K562 (cell line): ENCODE results near the gene MYO1E. TPM values are rescaled to one million over a fixed set of nuclear protein-coding genes. Genes with fewer than 3 reads are reported as not detected.

ENCODE experiments used
- ATAC-seq: fragments of 200-7000 bp; cut with Tn5 transposase; 3 replicates; pipeline ENCODE4 v1.9.1; 2020; ENCODE audit warnings: moderate library complexity
- BruUV-seq: library from RNA; stranded (reverse); fragments of 400-500 nt; replicated peaks from 2 replicates; lab custom pipeline; 2021; lab: Mats Ljungman, UMichigan
- CTCF ChIA-PET: fragments of 300-600 bp; formaldehyde crosslinking; extraction: SDS; loops from one replicate; lab custom pipeline; 2021; ENCODE audit warnings: low intra/inter-chr PET ratio; lab: Yijun Ruan, JAX
- POLR2A ChIA-PET: fragments of 300-600, 350-650 bp; sonication (Branson Sonifier 250); formaldehyde crosslinking; extraction: SDS; loops from one replicate; lab custom pipeline; 2021; ENCODE audit warnings: antibody characterized with exemption, inconsistent platforms; lab: Yijun Ruan, JAX
- DNase-seq, 4 experiments: peaks; one replicate each; pipeline versions ENCODE4 v3.0.0 to v3.0.0-alpha.2; 2011 to 2018; ENCODE audit warnings: low spot score in 3 of 4, mixed read lengths in 3 of 4; ENCODE audit errors: extremely low read depth in 1 of 4
- FAIRE-seq: peaks from 2 replicates; lab custom pipeline; 2011; peaks lifted over from hg19 to GRCh38; lab: Jason Lieb, UNC
- H2AFZ ChIP-seq: 2 replicates; pipeline ENCODE4 v1.6.0; 2011; ENCODE audit warnings: low read depth, low read length, control low read depth, inconsistent platforms
- H3K27ac ChIP-seq: fragments of 200-600 bp; 3 replicates; pipeline ENCODE4 v1.8.0; 2011; ENCODE audit warnings: low read depth, mild to moderate bottlenecking, control low read depth, inconsistent platforms, low read length, moderate library complexity, mixed read lengths; ENCODE audit errors: extremely low read depth
- H3K27me3 ChIP-seq, 2 experiments: fragments of 300-600 bp in 1 of 2; 2 replicates in 1 of 2; 3 replicates in 1 of 2; pipeline versions ENCODE4 v1.6.0 to v1.8.0; 2011; ENCODE audit warnings: inconsistent platforms in 2 of 2, low read length in 2 of 2, mild to moderate bottlenecking in 1 of 2, mixed read lengths in 1 of 2, moderate library complexity in 1 of 2; ENCODE audit not compliant: control insufficient read depth in 2 of 2, insufficient read depth in 2 of 2
- H3K36me3 ChIP-seq: fragments of 300-600 bp; 3 replicates; pipeline ENCODE4 v1.8.0; 2011; ENCODE audit warnings: mild to moderate bottlenecking, low read length, inconsistent platforms; ENCODE audit not compliant: control insufficient read depth, insufficient read depth
- H3K4me1 ChIP-seq, 2 experiments: fragments of 200-600 bp in 1 of 2; replicated peaks in 1 of 2; 2 replicates in 1 of 2; 3 replicates in 1 of 2; pipeline versions ENCODE4 v1.5.1 to v1.8.0; 2011; ENCODE audit warnings: inconsistent platforms in 2 of 2, low read length in 2 of 2, mild to moderate bottlenecking in 1 of 2, mixed read lengths in 1 of 2, moderate library complexity in 1 of 2; ENCODE audit not compliant: control insufficient read depth in 2 of 2, insufficient read depth in 2 of 2
- H3K4me2 ChIP-seq: 2 replicates; pipeline ENCODE4 v1.6.1; 2011; ENCODE audit warnings: low read length, control low read depth, inconsistent platforms, mixed read lengths; ENCODE audit not compliant: insufficient read depth
- H3K4me3 ChIP-seq: fragments of 200-600 bp; sonication (generic), shearing (Covaris generic); 2 replicates; pipeline ENCODE4 v1.5.1; 2016; ENCODE audit warnings: control low read depth, inconsistent platforms
- H3K79me2 ChIP-seq: fragments of 200-600 bp; 3 replicates; pipeline ENCODE4 v1.8.0; 2011; ENCODE audit warnings: low read length, inconsistent platforms; ENCODE audit not compliant: control insufficient read depth, insufficient read depth
- H3K9ac ChIP-seq, 2 experiments: 2 replicates each; pipeline versions ENCODE4 v1.6.0 to v1.6.1; 2011; ENCODE audit warnings: low read depth in 2 of 2, low read length in 2 of 2, control low read depth in 1 of 2, inconsistent platforms in 1 of 2, mild to moderate bottlenecking in 1 of 2, mixed read lengths in 1 of 2; ENCODE audit not compliant: insufficient read depth in 1 of 2
- H3K9me1 ChIP-seq: one replicate; pipeline ENCODE4 v1.6.0; 2011; ENCODE audit warnings: inconsistent platforms, mild to moderate bottlenecking, low read length, moderate library complexity; ENCODE audit not compliant: control insufficient read depth, insufficient read depth
- H3K9me3 ChIP-seq: replicated peaks from 2 replicates; pipeline ENCODE4 v1.5.1; 2011; ENCODE audit warnings: low read depth, low read length, inconsistent platforms; ENCODE audit not compliant: control insufficient read depth, insufficient read depth
- H4K20me1 ChIP-seq: replicated peaks from 2 replicates; pipeline ENCODE4 v1.6.1; 2011; ENCODE audit warnings: low read length, inconsistent platforms, mixed read lengths; ENCODE audit not compliant: control insufficient read depth, insufficient read depth
- DIDO1 ChIP-seq: fragments of 450-650 bp; IDR thresholded peaks from 2 replicates; pipeline ENCODE4 v1.6.1; 2016; ENCODE audit warnings: low read depth, missing biosample characterization, missing genetic modification characterization
- HLTF ChIP-seq: fragments of 450-650 bp; IDR thresholded peaks from 2 replicates; pipeline ENCODE4 v1.6.1; 2016
- MCM2 ChIP-seq: fragments of 450-650 bp; IDR thresholded peaks from 2 replicates; pipeline ENCODE4 v1.6.1; 2017; ENCODE audit warnings: low read depth, mild to moderate bottlenecking
- MCM3 ChIP-seq: fragments of 450-650 bp; IDR thresholded peaks from 2 replicates; pipeline ENCODE4 v1.6.1; 2016
- MECOM ChIP-seq: fragments of 250-450 bp; sonication (Bioruptor Pico); IDR thresholded peaks from 2 replicates; pipeline ENCODE4 v1.8.0; 2022; ENCODE audit warnings: inconsistent platforms
- NUFIP1 ChIP-seq: fragments of 450-650 bp; IDR thresholded peaks from 2 replicates; pipeline ENCODE4 v1.6.1; 2018; ENCODE audit not compliant: partially characterized antibody
- PCBP1 ChIP-seq: fragments of 200-400 bp; formaldehyde crosslinking; IDR thresholded peaks from 2 replicates; pipeline ENCODE4 v1.6.1; 2018; ENCODE audit warnings: mild to moderate bottlenecking, low read depth, low read length; ENCODE audit not compliant: poor library complexity, severe bottlenecking
- POLR2H ChIP-seq: IDR thresholded peaks from 2 replicates; pipeline ENCODE4 v1.6.1; 2016; ENCODE audit warnings: missing genetic modification characterization, low read depth, mild to moderate bottlenecking, control low read depth, missing compliant biosample characterization, moderate library complexity
- RFX5 ChIP-seq: IDR thresholded peaks from 2 replicates; pipeline ENCODE4 v1.6.1; 2011; ENCODE audit warnings: low read depth, mild to moderate bottlenecking, improper control_type of control experiment, low read length
- RFX7 ChIP-seq: fragments of 250-450 bp; sonication (Bioruptor Pico); IDR thresholded peaks from 2 replicates; pipeline ENCODE4 v1.5.1; 2021; ENCODE audit warnings: mild to moderate bottlenecking
- SAFB2 ChIP-seq: fragments of 200-400 bp; formaldehyde crosslinking; IDR thresholded peaks from 2 replicates; pipeline ENCODE4 v1.6.1; 2018; ENCODE audit warnings: borderline replicate concordance, low read length, low read depth, moderate library complexity; ENCODE audit not compliant: severe bottlenecking
- SRF ChIP-seq, 2 experiments: fragments of 250-450, 450-650 bp in 1 of 2; sonication (Bioruptor Pico) in 1 of 2; sonication (generic) in 1 of 2; formaldehyde crosslinking; IDR thresholded peaks; 2 replicates each; pipeline versions ENCODE4 v1.5.0 to v1.5.1; 2020 to 2022; ENCODE audit warnings: mild to moderate bottlenecking in 1 of 2, missing genetic modification reagents in 1 of 2
- STAT5A ChIP-seq: IDR thresholded peaks from 2 replicates; pipeline ENCODE4 v1.6.1; 2012; ENCODE audit warnings: low read length, inconsistent platforms, borderline replicate concordance
- TBP ChIP-seq: optimal IDR thresholded peaks from 2 replicates; pipeline ENCODE3; 2011; ENCODE audit warnings: low read depth, low read length, improper control_type of control experiment
- THRAP3 ChIP-seq: fragments of 450-650 bp; IDR thresholded peaks from 2 replicates; pipeline ENCODE4 v1.6.1; 2016; ENCODE audit warnings: mild to moderate bottlenecking, inconsistent platforms, borderline replicate concordance
- U2AF1 ChIP-seq: fragments of 200-400 bp; formaldehyde crosslinking; optimal IDR thresholded peaks from 2 replicates; pipeline ENCODE3; 2017; ENCODE audit warnings: mild to moderate bottlenecking, low read depth, low read length, moderate library complexity
- XRCC4 ChIP-seq: IDR thresholded peaks from one replicate; pipeline ENCODE4 v1.6.1; 2011; ENCODE audit not compliant: insufficient read depth, insufficient read length; ENCODE audit errors: extremely low read depth
- ZNF134 ChIP-seq: fragments of 250-450 bp; sonication (Bioruptor Pico); conservative IDR thresholded peaks from 2 replicates; pipeline ENCODE4 v1.4.0; 2020
- ZNF316 ChIP-seq: fragments of 450-650 bp; IDR thresholded peaks from 2 replicates; pipeline ENCODE4 v1.6.1; 2016
- ZNF436 ChIP-seq: fragments of 250-450, 450-650 bp; sonication (Bioruptor Pico); formaldehyde crosslinking; IDR thresholded peaks from 2 replicates; pipeline ENCODE4 v1.7.0; 2020; ENCODE audit warnings: mild to moderate bottlenecking
- ZNF551 ChIP-seq: fragments of 250-450 bp; sonication (Bioruptor Pico); IDR thresholded peaks from 2 replicates; pipeline ENCODE4 v1.5.0; 2021; ENCODE audit warnings: mild to moderate bottlenecking, moderate library complexity
- WGBS: fragments of 100-300 bp; shearing (Covaris generic); methylation state at CpG from one replicate; pipeline ENCODE4 v1.1.6; 2016; ENCODE audit warnings: low coverage, mixed read lengths; ENCODE audit not compliant: insufficient coverage; ENCODE audit errors: missing lambda C conversion rate; 5-methylcytosine and 5-hydroxymethylcytosine counted together
- in situ Hi-C: fragments of 300-500 bp; cut with MboI; formaldehyde crosslinking; loops from 4 replicates; pipeline ENCODE4 v1.15.0; 2018; ENCODE audit warnings: inconsistent platforms, mixed read lengths
- intact Hi-C: fragments of 100-400 bp; cut with micrococcal nuclease; formaldehyde crosslinking; loops from 2 replicates; pipeline ENCODE4 v1.14.2; 2022
- polyA plus RNA-seq, 8 experiments: library from polyadenylated mRNA; depleted of rRNA in 4 of 8; stranded (reverse) in 5 of 8; unstranded in 3 of 8; fragments of >200 nt; fragmentation: Nextera tagmentation in 2 of 8; fragmentation: Illumina TruSeq in 1 of 8; extraction: Ambion mirVana in 2 of 8; extraction: Trizol in 1 of 8; gene quantifications; 2 replicates each; pipeline versions ENCODE4 v1.2.1 to v1.2.3, GENCODE V29; 2011 to 2014; ENCODE audit warnings: inconsistent platforms in 1 of 8, missing spikeins in 1 of 8
- total RNA-seq, 7 experiments: library from RNA; depleted of rRNA in 6 of 7; stranded (reverse); fragments of >200 nt in 6 of 7; fragmentation: Illumina TruSeq in 2 of 7; extraction: Trizol in 2 of 7; gene quantifications; 2 replicates each; pipeline versions ENCODE4 v1.2.1 to v1.2.3, GENCODE V29; 2011 to 2021; ENCODE audit warnings: low replicate concordance in 1 of 7
- TF ChIP-seq, protein P1 (sequence below): fragments of 450-650 bp; formaldehyde crosslinking; conservative IDR thresholded peaks from 2 replicates; pipeline ENCODE4 v1.4.0; 2022; ENCODE audit warnings: mild to moderate bottlenecking, missing genetic modification characterization
- TF ChIP-seq, protein P2 (sequence below): IDR thresholded peaks from 2 replicates; pipeline ENCODE4 v1.6.1; 2012; ENCODE audit warnings: low read depth, low read length, improper control_type of control experiment, borderline replicate concordance

MYO1E gene
- total and polyA plus RNA-seq, 9 of the 15 experiments (the other 6 are each of a cell fraction or from before 2014, with no cell fraction given): under 0.01 to 0.44 (median 0.01) TPM; not detected in 6

DNA sequence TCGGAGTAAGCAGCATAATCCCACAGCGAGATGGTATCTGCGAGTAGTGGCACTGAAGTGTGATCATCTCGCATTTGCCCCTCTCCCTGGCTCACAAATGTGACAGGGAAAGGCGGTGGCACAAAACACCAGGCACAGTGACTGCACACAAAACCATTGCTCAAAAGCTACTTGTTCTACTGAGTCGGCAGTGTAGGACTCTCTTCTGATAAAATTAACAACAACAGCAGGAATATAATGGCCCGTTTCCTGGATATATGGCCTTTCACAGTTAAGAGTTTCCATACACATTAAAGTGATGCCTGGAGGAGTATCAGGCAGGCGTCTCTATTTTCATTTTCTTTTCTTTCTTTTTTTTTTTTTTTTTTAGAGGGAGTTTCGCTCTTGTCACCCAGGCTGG lies 69.0 kb downstream of the MYO1E start (continued):
- no peak for TF ChIP-seq SAFB2
- no peak for TF ChIP-seq DIDO1 (tag)
- TF ChIP-seq ZNF316: no peak
- no peak for TF ChIP-seq NUFIP1
- TF ChIP-seq XRCC4: no peak
- TF ChIP-seq ZNF134 (CRISPR knock-in tag): no peak
- TF ChIP-seq STAT5A: no peak
- no peak for TF ChIP-seq MCM2
- TF ChIP-seq ZNF436 (CRISPR knock-in tag): no peak
- no peak for TF ChIP-seq ZNF551 (CRISPR knock-in tag)

GRCh38 chr15:59303136-59303535 lies 69.5 kb downstream of the MYO1E start:
- Histone ChIP-seq H3K36me3 (no peaks in the 10 kb centered on the region), H2AFZ (no peak overlapping the region), H3K27ac (no peak overlapping the region), H3K9me3 (no peaks in the 10 kb centered on the region), H3K27me3 (peaks cover 23 to 40% of the 10 kb centered on the region in 2 experiments; a peak in 4 of 5 replicates), H4K20me1 (no peaks in the 10 kb centered on the region), H3K4me3 (no peak overlapping the region), H3K9me1 (no peaks in the 10 kb centered on the region), H3K9ac (no peak overlapping the region), H3K79me2 (no peaks in the 10 kb centered on the region), H3K4me2 (no peak overlapping the region), H3K4me1 (no peaks in the 10 kb centered on the region; a peak in 1 of 5 replicates)
- ATAC-seq (no peak), FAIRE-seq (no peak), DNase-seq (no peak)
- WGBS: 0% methylated on average over 8 of the region's 8 CpGs
- CTCF ChIA-PET: no interaction called here
- BruUV-seq: no TSS peak
- POLR2A ChIA-PET: interaction anchor here (0.6 kb wide), 2 partner anchors 78 to 347 kb away, joined by 3 read pairs; no protein-coding TSS in a partner anchor
- in situ Hi-C loops: no loop called here
- intact Hi-C loops: no loop called here
- TF ChIP-seq TBP (no peak), U2AF1 (no peak), MECOM (CRISPR knock-in tag) (no peak), PCBP1 (no peak), THRAP3 (no peak), MCM3 (no peak), RFX7 (CRISPR knock-in tag) (no peak), POLR2H (tag) (no peak), SRF (CRISPR knock-in tag; IDR thresholded peaks at IDR 0.05) (no peak), HLTF (no peak), RFX5 (no peak)
- TF ChIP-seq, protein P1, sequence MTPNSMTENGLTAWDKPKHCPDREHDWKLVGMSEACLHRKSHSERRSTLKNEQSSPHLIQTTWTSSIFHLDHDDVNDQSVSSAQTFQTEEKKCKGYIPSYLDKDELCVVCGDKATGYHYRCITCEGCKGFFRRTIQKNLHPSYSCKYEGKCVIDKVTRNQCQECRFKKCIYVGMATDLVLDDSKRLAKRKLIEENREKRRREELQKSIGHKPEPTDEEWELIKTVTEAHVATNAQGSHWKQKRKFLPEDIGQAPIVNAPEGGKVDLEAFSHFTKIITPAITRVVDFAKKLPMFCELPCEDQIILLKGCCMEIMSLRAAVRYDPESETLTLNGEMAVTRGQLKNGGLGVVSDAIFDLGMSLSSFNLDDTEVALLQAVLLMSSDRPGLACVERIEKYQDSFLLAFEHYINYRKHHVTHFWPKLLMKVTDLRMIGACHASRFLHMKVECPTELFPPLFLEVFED: no peak
- TF ChIP-seq, protein P2, sequence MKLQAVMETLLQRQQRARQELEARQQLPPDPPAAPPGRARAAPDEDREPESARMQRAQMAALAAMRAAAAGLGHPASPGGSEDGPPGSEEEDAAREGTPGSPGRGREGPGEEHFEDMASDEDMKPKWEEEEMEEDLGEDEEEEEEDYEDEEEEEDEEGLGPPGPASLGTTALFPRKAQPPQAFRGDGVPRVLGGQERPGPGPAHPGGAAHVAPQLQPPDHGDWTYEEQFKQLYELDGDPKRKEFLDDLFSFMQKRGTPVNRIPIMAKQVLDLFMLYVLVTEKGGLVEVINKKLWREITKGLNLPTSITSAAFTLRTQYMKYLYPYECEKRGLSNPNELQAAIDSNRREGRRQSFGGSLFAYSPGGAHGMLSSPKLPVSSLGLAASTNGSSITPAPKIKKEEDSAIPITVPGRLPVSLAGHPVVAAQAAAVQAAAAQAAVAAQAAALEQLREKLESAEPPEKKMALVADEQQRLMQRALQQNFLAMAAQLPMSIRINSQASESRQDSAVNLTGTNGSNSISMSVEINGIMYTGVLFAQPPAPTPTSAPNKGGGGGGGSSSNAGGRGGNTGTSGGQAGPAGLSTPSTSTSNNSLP: no peak
